PFSK-1 (cell line): ENCODE data around the gene RCC2.

Experiments
- SIN3A ChIP-seq: IDR thresholded peaks from 2 replicates; pipeline ENCODE4 v1.6.1; 2012; ENCODE audit warnings: mild to moderate bottlenecking, low read length, moderate library complexity, borderline replicate concordance; ENCODE audit not compliant: insufficient read depth
- TAF1 ChIP-seq: IDR thresholded peaks from 2 replicates; pipeline ENCODE4 v1.6.1; 2012; ENCODE audit warnings: low read length, control low read depth, borderline replicate concordance; ENCODE audit not compliant: insufficient read depth

DNA sequence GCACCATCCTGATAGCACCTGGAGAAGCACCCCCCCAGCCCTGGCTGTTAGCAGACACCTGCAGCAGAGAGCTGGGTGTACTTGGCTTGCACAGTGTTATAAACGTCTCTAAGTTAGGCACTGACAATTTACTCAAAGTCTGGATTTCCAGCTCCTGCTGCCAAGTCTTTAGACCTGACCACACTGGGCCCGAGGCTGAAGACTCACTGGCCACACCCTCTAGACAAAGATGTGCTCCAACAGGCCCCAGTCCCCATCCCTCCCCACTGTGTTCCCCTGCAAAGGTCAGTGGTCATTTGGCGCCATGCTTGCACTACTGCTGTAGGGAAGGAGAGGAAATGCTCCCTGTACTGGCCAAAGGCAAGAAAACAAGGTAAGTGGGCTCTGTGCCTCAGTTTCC lies 36.4 kb downstream of the RCC2 start:
- TF ChIP-seq SIN3A (no peak), TAF1 (no peak)
